H9 (cell line): ENCODE measurements around the gene TBC1D8. TPM values are rescaled to one million over a fixed set of nuclear protein-coding genes. Genes with fewer than 3 reads are reported as not detected.

Source experiments
- DNase-seq: peaks from one replicate; pipeline ENCODE4 v3.0.0-alpha.2; 2017
- H2AFZ ChIP-seq: one replicate; pipeline ENCODE4 v1.6.1; 2013; ENCODE audit warnings: mild to moderate bottlenecking, low read length, control low read depth, moderate library complexity
- H2AK5ac ChIP-seq: 2 replicates; pipeline ENCODE4 v1.6.1; 2013; ENCODE audit warnings: low read length, control low read depth, mixed read lengths; ENCODE audit not compliant: insufficient read length
- H2BK120ac ChIP-seq: one replicate; pipeline ENCODE4 v1.6.1; 2013; ENCODE audit warnings: low read depth, mild to moderate bottlenecking, low read length, control low read depth, inconsistent platforms; ENCODE audit not compliant: poor library complexity, severe bottlenecking
- H2BK12ac ChIP-seq: 2 replicates; pipeline ENCODE4 v1.6.1; 2013; ENCODE audit warnings: low read length, control low read depth, mixed read lengths, low read depth; ENCODE audit not compliant: insufficient read length
- H2BK15ac ChIP-seq: 2 replicates; pipeline ENCODE4 v1.6.1; 2013; ENCODE audit warnings: low read depth, low read length, control low read depth
- H2BK20ac ChIP-seq: one replicate; pipeline ENCODE4 v1.6.1; 2013; ENCODE audit warnings: low read depth, mild to moderate bottlenecking, low read length, control low read depth, inconsistent platforms; ENCODE audit not compliant: poor library complexity, severe bottlenecking
- H2BK5ac ChIP-seq: 2 replicates; pipeline ENCODE4 v1.6.1; 2013; ENCODE audit warnings: low read length, control low read depth, mixed read lengths; ENCODE audit not compliant: insufficient read length
- H3K14ac ChIP-seq: 2 replicates; pipeline ENCODE4 v1.6.1; 2013; ENCODE audit warnings: low read length, control low read depth; ENCODE audit not compliant: insufficient read depth
- H3K18ac ChIP-seq: 2 replicates; pipeline ENCODE4 v1.6.1; 2013; ENCODE audit warnings: low read depth, mild to moderate bottlenecking, mixed read lengths, low read length, control low read depth; ENCODE audit not compliant: insufficient read length
- H3K23ac ChIP-seq: 2 replicates; pipeline ENCODE4 v1.6.1; 2013; ENCODE audit warnings: low read length, control low read depth, mixed read lengths, low read depth; ENCODE audit not compliant: insufficient read length
- H3K23me2 ChIP-seq: 2 replicates; pipeline ENCODE4 v1.6.1; 2013; ENCODE audit warnings: low read depth, mild to moderate bottlenecking, mixed read lengths, low read length, control low read depth; ENCODE audit not compliant: insufficient read length, poor library complexity, severe bottlenecking
- H3K27ac ChIP-seq: 2 replicates; pipeline ENCODE4 v1.5.1; 2013; ENCODE audit warnings: low read length, control low read depth, mixed read lengths, low read depth; ENCODE audit not compliant: insufficient read length
- H3K27me3 ChIP-seq: 2 replicates; pipeline ENCODE4 v1.6.1; 2013; ENCODE audit warnings: low read length, control low read depth, inconsistent platforms; ENCODE audit not compliant: insufficient read depth
- H3K4ac ChIP-seq: 2 replicates; pipeline ENCODE4 v1.6.1; 2013; ENCODE audit warnings: low read depth, mild to moderate bottlenecking, control low read depth, inconsistent platforms, low read length, moderate library complexity
- H3K4me1 ChIP-seq: 2 replicates; pipeline ENCODE4 v1.6.1; 2013; ENCODE audit warnings: low read length, control low read depth, inconsistent platforms; ENCODE audit not compliant: insufficient read depth
- H3K4me2 ChIP-seq: 2 replicates; pipeline ENCODE4 v1.6.1; 2013; ENCODE audit warnings: low read length, control low read depth, mixed read lengths; ENCODE audit not compliant: insufficient read length, insufficient read depth
- H3K56ac ChIP-seq: 2 replicates; pipeline ENCODE4 v1.6.1; 2013; ENCODE audit warnings: low read depth, mild to moderate bottlenecking, mixed read lengths, low read length, control low read depth; ENCODE audit not compliant: insufficient read length
- H3K79me1 ChIP-seq: 2 replicates; pipeline ENCODE4 v1.6.1; 2013; ENCODE audit warnings: low read depth, mild to moderate bottlenecking, moderate library complexity, low read length, control low read depth, inconsistent platforms; ENCODE audit not compliant: insufficient read depth, poor library complexity, severe bottlenecking
- H3K79me2 ChIP-seq: 2 replicates; pipeline ENCODE4 v1.6.1; 2013; ENCODE audit warnings: low read length, control low read depth, inconsistent platforms; ENCODE audit not compliant: insufficient read depth
- H3K9ac ChIP-seq: 2 replicates; pipeline ENCODE4 v1.6.1; 2013; ENCODE audit warnings: low read length, control low read depth, mixed read lengths; ENCODE audit not compliant: insufficient read length; ENCODE audit errors: extremely low read depth
- H3K9me3 ChIP-seq: one replicate; pipeline ENCODE4 v1.6.1; 2013; ENCODE audit warnings: low read depth, low read length, inconsistent platforms; ENCODE audit not compliant: control insufficient read depth
- H3T11ph ChIP-seq: one replicate; pipeline ENCODE4 v1.6.1; 2013; ENCODE audit warnings: mild to moderate bottlenecking, low read length, control low read depth, inconsistent platforms
- H4K20me1 ChIP-seq: one replicate; pipeline ENCODE4 v1.6.1; 2013; ENCODE audit not compliant: control insufficient read depth, insufficient read length, insufficient read depth
- H4K5ac ChIP-seq: 2 replicates; pipeline ENCODE4 v1.6.1; 2013; ENCODE audit warnings: low read depth, mild to moderate bottlenecking, mixed read lengths, low read length, control low read depth; ENCODE audit not compliant: insufficient read length
- H4K8ac ChIP-seq: replicated peaks from 2 replicates; pipeline ENCODE4 v1.6.1; 2013; ENCODE audit warnings: low read length, control low read depth, mixed read lengths, low read depth; ENCODE audit not compliant: insufficient read length
- H4K91ac ChIP-seq: 2 replicates; pipeline ENCODE4 v1.6.1; 2013; ENCODE audit warnings: low read depth, mild to moderate bottlenecking, moderate library complexity, mixed read lengths, low read length, control low read depth; ENCODE audit not compliant: insufficient read length
- H3K27ac Mint-ChIP-seq, 3 experiments: 2 replicates in 2 of 3; 3 replicates in 1 of 3; pipeline ENCODE4 v1.8.0; 2020 to 2021; ENCODE audit warnings: mixed read lengths in 3 of 3, mild to moderate bottlenecking in 1 of 3, moderate library complexity in 1 of 3
- H3K27me3 Mint-ChIP-seq: 2 replicates; pipeline ENCODE4 v1.8.0; 2021; ENCODE audit warnings: low read depth, mild to moderate bottlenecking, moderate library complexity, mixed read lengths
- H3K36me3 Mint-ChIP-seq, 3 experiments: 2 replicates in 2 of 3; 3 replicates in 1 of 3; pipeline ENCODE4 v1.8.0; 2020 to 2021; ENCODE audit warnings: low read depth in 3 of 3, mixed read lengths in 3 of 3; ENCODE audit not compliant: insufficient read depth in 1 of 3
- H3K4me1 Mint-ChIP-seq, 2 experiments: 2 replicates each; pipeline ENCODE4 v1.8.0; 2020; ENCODE audit warnings: mixed read lengths in 2 of 2
- H3K4me3 Mint-ChIP-seq, 2 experiments: 2 replicates in 1 of 2; 3 replicates in 1 of 2; pipeline ENCODE4 v1.8.0; 2020 to 2021; ENCODE audit warnings: mild to moderate bottlenecking in 2 of 2, mixed read lengths in 2 of 2, moderate library complexity in 1 of 2
- H3K9me3 Mint-ChIP-seq, 2 experiments: 2 replicates in 1 of 2; 3 replicates in 1 of 2; pipeline ENCODE4 v1.8.0; 2020; ENCODE audit warnings: mild to moderate bottlenecking in 2 of 2, mixed read lengths in 2 of 2, moderate library complexity in 1 of 2
- CTCF ChIP-seq: fragments of 200-600 bp; sonication (generic); conservative IDR thresholded peaks from 3 replicates; pipeline ENCODE4 v1.8.0; 2021; ENCODE audit warnings: antibody characterized with exemption, mild to moderate bottlenecking
- WGBS: extraction: QIAGEN DNeasy Blood & Tissue Kit; methylation state at CpG from one replicate; pipeline ENCODE4 v1.1.7; 2013; ENCODE audit warnings: missing lambda C conversion rate, low lambda C conversion rate, mixed read lengths; ENCODE audit not compliant: insufficient read length; ENCODE audit errors: extremely low coverage; 5-methylcytosine and 5-hydroxymethylcytosine counted together
- total RNA-seq: library from RNA; stranded (reverse); gene quantifications from 2 replicates; pipeline ENCODE4 v1.2.1, GENCODE V29; 2021

TBC1D8 gene
- total RNA-seq, 1 experiment from 2014 or later: 16.6 TPM

GRCh38 chr2:100967716-100968115, 183.5 kb downstream of the TBC1D8 start:
- Histone ChIP-seq H3K14ac (no peak overlapping the region), H4K20me1 (no peaks in the 10 kb centered on the region), H3K79me2 (no peaks in the 10 kb centered on the region), H3K4me2 (no peak overlapping the region), H3K79me1 (no peaks in the 10 kb centered on the region), H3K9me3 (no peaks in the 10 kb centered on the region), H2AFZ (no peak overlapping the region), H3K56ac (no peak overlapping the region), H2BK20ac (no peak overlapping the region), H3K9ac (no peak overlapping the region), H3K23ac (no peak overlapping the region), H3K27me3 (no peaks in the 10 kb centered on the region), H2AK5ac (no peak overlapping the region), H3K27ac (no peak overlapping the region), H2BK120ac (no peak overlapping the region), H2BK12ac (no peak overlapping the region), H2BK15ac (no peak overlapping the region), H4K91ac (no peak overlapping the region), H3K4me1 (no peaks in the 10 kb centered on the region), H3K18ac (no peak overlapping the region), H4K5ac (no peak overlapping the region), H3K23me2 (no peaks in the 10 kb centered on the region), H3K4ac (no peak overlapping the region), H3T11ph (no peak overlapping the region), H2BK5ac (no peak overlapping the region), H4K8ac (no peak overlapping the region)
- TF ChIP-seq CTCF: no peak
- whole genome bisulfite sequencing: no CpG with 5 or more reads among the region's 8 CpGs
- no peak overlapping the region for H3K4me3 Mint-ChIP-seq
- no peaks in the 10 kb centered on the region for H3K36me3 Mint-ChIP-seq
- H3K27ac Mint-ChIP-seq: no peak overlapping the region
- H3K27me3 Mint-ChIP-seq: no peaks in the 10 kb centered on the region; the same call in 1 of the 2 replicates
- no peak for DNase-seq
- H3K4me1 Mint-ChIP-seq: peaks cover 5% of the 10 kb centered on the region in 2 experiments; a peak in 3 of 4 replicates
- no peaks in the 10 kb centered on the region for H3K9me3 Mint-ChIP-seq
